ENCODE data around the gene ASPHD2. TPM values are rescaled to one million over a fixed set of nuclear protein-coding genes. Genes with fewer than 3 reads are reported as not detected.

ASPHD2 gene
- total RNA-seq, 1 experiment from 2014 or later = 0.44 TPM

- 0 out of 2 replicates have a peak, but pooled peaks cover 3% of the 10 kb centered on the region for H3K36me3 ChIP-seq (ENCODE audit: low read depth)
- peaks cover 23% of the 10 kb centered on the region for H3K4me1 ChIP-seq (replicated peaks; ENCODE audit: insufficient read depth)
- no peak for TF ChIP-seq EZH2 (IDR thresholded peaks at IDR 0.05; ENCODE audit: low read depth)
- TF ChIP-seq, protein P1, sequence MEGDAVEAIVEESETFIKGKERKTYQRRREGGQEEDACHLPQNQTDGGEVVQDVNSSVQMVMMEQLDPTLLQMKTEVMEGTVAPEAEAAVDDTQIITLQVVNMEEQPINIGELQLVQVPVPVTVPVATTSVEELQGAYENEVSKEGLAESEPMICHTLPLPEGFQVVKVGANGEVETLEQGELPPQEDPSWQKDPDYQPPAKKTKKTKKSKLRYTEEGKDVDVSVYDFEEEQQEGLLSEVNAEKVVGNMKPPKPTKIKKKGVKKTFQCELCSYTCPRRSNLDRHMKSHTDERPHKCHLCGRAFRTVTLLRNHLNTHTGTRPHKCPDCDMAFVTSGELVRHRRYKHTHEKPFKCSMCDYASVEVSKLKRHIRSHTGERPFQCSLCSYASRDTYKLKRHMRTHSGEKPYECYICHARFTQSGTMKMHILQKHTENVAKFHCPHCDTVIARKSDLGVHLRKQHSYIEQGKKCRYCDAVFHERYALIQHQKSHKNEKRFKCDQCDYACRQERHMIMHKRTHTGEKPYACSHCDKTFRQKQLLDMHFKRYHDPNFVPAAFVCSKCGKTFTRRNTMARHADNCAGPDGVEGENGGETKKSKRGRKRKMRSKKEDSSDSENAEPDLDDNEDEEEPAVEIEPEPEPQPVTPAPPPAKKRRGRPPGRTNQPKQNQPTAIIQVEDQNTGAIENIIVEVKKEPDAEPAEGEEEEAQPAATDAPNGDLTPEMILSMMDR (conservative IDR thresholded peaks at IDR 0.05) = no peak
- H3F3A ChIP-seq (ENCODE audit: insufficient read depth, low read depth) = no peaks in the 10 kb centered on the region
- POLR2A ChIA-PET (ENCODE audit: unreplicated experiment) = interaction anchor here (0.5 kb wide), 1 partner anchor 1435 kb away, joined by 5 read pairs; the partner anchor contains the start of gene PITPNB
- H3K9me3 ChIP-seq (ENCODE audit: insufficient read depth, low read depth) = no peaks in the 10 kb centered on the region
- no peaks in the 10 kb centered on the region for H3K27me3 ChIP-seq (ENCODE audit: insufficient read depth, low read depth)
- H4K20me1 ChIP-seq (ENCODE audit: insufficient read depth) = no peaks in the 10 kb centered on the region
- H3K79me2 ChIP-seq (ENCODE audit: low read depth) = peaks cover 36% of the 10 kb centered on the region
- H3K27ac ChIP-seq = peak overlapping the region; percentile 49
- no peak for DNase-seq
- H3K4me2 ChIP-seq = peak overlapping the region; percentile 79
- no peaks in the 10 kb centered on the region for H3K9me2 ChIP-seq (ENCODE audit: insufficient read depth)
- H2AFZ ChIP-seq = peak overlapping the region; percentile 96
- peak overlapping the region; percentile 81 for H3K4me3 ChIP-seq
- intact Hi-C loops (cut with micrococcal nuclease; ENCODE audit: unreplicated experiment) = no loop called here
- CTCF ChIA-PET = interaction anchor here (0.5 kb wide), 1 partner anchor 702 kb away, joined by 15 read pairs; no protein-coding TSS in a partner anchor
- TSS peak; percentile 39 for BruUV-seq (replicated peaks)
These were observed 55.3 kb downstream of the ASPHD2 start for GRCh38 chr22:26484360-26484706.

DNA sequence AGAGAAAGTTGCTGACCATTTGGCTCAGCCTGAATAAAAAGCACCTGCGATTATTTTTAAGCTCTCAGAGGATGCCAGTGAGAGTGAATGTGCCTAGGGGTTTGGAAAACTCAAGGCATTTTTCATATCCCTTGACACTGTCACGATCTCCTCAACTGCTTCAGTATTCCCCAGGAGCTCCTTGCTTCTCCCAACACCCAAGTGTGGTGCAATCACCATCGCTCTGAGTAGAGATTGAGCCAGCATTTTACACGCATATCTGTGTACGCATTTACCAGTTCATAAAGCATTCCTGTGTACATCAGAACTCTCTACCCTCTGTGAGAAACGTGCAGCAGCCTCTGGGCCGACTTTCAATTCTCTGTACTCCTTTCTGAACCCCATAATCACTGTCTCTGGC is 56.0 kb downstream of the ASPHD2 start:
- Histone ChIP-seq H3K36me3 (ENCODE audit: low read depth) (0 out of 2 replicates have a peak, but pooled peaks cover 6% of the 10 kb centered on the region), H3K4me1 (replicated peaks; ENCODE audit: insufficient read depth) (peaks cover 23% of the 10 kb centered on the region), H3K79me2 (ENCODE audit: low read depth) (peaks cover 36% of the 10 kb centered on the region), H3K9me3 (ENCODE audit: insufficient read depth, low read depth) (no peaks in the 10 kb centered on the region), H3K4me3 (peak overlapping the region; percentile 81; the same call in 1 of the 2 replicates), H3K9me2 (ENCODE audit: insufficient read depth) (no peaks in the 10 kb centered on the region), H3F3A (ENCODE audit: insufficient read depth, low read depth) (no peaks in the 10 kb centered on the region), H3K4me2 (peak overlapping the region; percentile 79), H4K20me1 (ENCODE audit: insufficient read depth) (no peaks in the 10 kb centered on the region), H3K27ac (no peak overlapping the region), H2AFZ (no peak overlapping the region), H3K27me3 (ENCODE audit: insufficient read depth, low read depth) (no peaks in the 10 kb centered on the region)
- ChIA-PET CTCF (no interaction called here), POLR2A (ENCODE audit: unreplicated experiment) (interaction anchor here (0.5 kb wide), 1 partner anchor 1434 kb away, joined by 5 read pairs; the partner anchor contains the start of gene PITPNB)
- DNase-seq = no peak
- BruUV-seq (replicated peaks) = no TSS peak
- intact Hi-C loops (cut with micrococcal nuclease; ENCODE audit: unreplicated experiment) = no loop called here
- TF ChIP-seq, protein P1 (conservative IDR thresholded peaks at IDR 0.05) = no peak
- TF ChIP-seq EZH2 (IDR thresholded peaks at IDR 0.05; ENCODE audit: low read depth) = no peak

GRCh38 chr22:26485806-26486390 is 56.8 kb downstream of the ASPHD2 start:
- Histone ChIP-seq H3F3A (ENCODE audit: insufficient read depth, low read depth) (no peaks in the 10 kb centered on the region), H3K27me3 (ENCODE audit: insufficient read depth, low read depth) (no peaks in the 10 kb centered on the region), H3K4me2 (peak overlapping the region; percentile 79; the same call in 1 of the 2 replicates), H3K4me3 (no peak overlapping the region), H3K9me3 (ENCODE audit: insufficient read depth, low read depth) (no peaks in the 10 kb centered on the region), H2AFZ (no peak overlapping the region), H4K20me1 (ENCODE audit: insufficient read depth) (no peaks in the 10 kb centered on the region), H3K4me1 (replicated peaks; ENCODE audit: insufficient read depth) (peaks cover 22% of the 10 kb centered on the region), H3K27ac (no peak overlapping the region), H3K9me2 (ENCODE audit: insufficient read depth) (no peaks in the 10 kb centered on the region), H3K36me3 (ENCODE audit: low read depth) (0 out of 2 replicates have a peak, but pooled peaks cover 7% of the 10 kb centered on the region), H3K79me2 (ENCODE audit: low read depth) (peaks cover 36% of the 10 kb centered on the region)
- CTCF ChIA-PET = no interaction called here
- intact Hi-C loops (cut with micrococcal nuclease; ENCODE audit: unreplicated experiment) = no loop called here
- DNase-seq = no peak
- POLR2A ChIA-PET (ENCODE audit: unreplicated experiment) = no interaction called here
- no TSS peak for BruUV-seq (replicated peaks)
- no peak for TF ChIP-seq EZH2 (IDR thresholded peaks at IDR 0.05; ENCODE audit: low read depth)
- TF ChIP-seq, protein P1 (conservative IDR thresholded peaks at IDR 0.05) = no peak

All from PC-9 (cell line).